Panc1 (cell line): ENCODE measurements around the gene RASGRP3. TPM values are rescaled to one million over a fixed set of nuclear protein-coding genes. Genes with fewer than 3 reads are reported as not detected.

Experiments used
- ATAC-seq: fragments of 200-7000 bp; cut with Tn5 transposase; 2 replicates; pipeline ENCODE4 v1.9.1; 2020; ENCODE audit warnings: mild to moderate bottlenecking, moderate library complexity
- BruUV-seq: library from RNA; stranded (reverse); fragments of 400-500 nt; replicated peaks from 2 replicates; lab custom pipeline; 2021; lab: Mats Ljungman, UMichigan
- CTCF ChIA-PET: fragments of 300-600 bp; sonication (Branson Sonifier 250); formaldehyde crosslinking; loops from one replicate; lab custom pipeline; 2022; ENCODE audit warnings: antibody characterized with exemption; lab: Charles Lee
- POLR2A ChIA-PET: fragments of 300-600 bp; sonication (Branson Sonifier 250); formaldehyde crosslinking; loops from one replicate; lab custom pipeline; 2022; ENCODE audit warnings: antibody characterized with exemption; lab: Charles Lee
- DNase-seq: peaks from one replicate; pipeline ENCODE4 v3.0.0-alpha.2; 2010; ENCODE audit warnings: low read depth, low spot score
- H3K27ac ChIP-seq: 2 replicates; pipeline ENCODE4 v1.5.1; 2011; ENCODE audit warnings: mild to moderate bottlenecking, low read length, inconsistent platforms
- H3K27me3 ChIP-seq: fragments of 200-500 bp; sonication (Bioruptor generic); 2 replicates; pipeline ENCODE4 v1.6.0; 2014; ENCODE audit warnings: low read length, inconsistent platforms; ENCODE audit not compliant: control insufficient read depth, insufficient read depth
- H3K36me3 ChIP-seq: fragments of 200-500 bp; sonication (Bioruptor generic); 2 replicates; pipeline ENCODE4 v1.5.1; 2014; ENCODE audit warnings: inconsistent platforms, mild to moderate bottlenecking, low read length, moderate library complexity; ENCODE audit not compliant: control insufficient read depth, insufficient read depth
- H3K4me1 ChIP-seq: 2 replicates; pipeline ENCODE4 v1.5.1; 2011; ENCODE audit warnings: inconsistent platforms, mild to moderate bottlenecking, low read length, moderate library complexity; ENCODE audit not compliant: control insufficient read depth, insufficient read depth
- H3K4me3 ChIP-seq, 2 experiments: 2 replicates each; pipeline ENCODE4 v1.5.1; 2011 to 2012; ENCODE audit warnings: low read depth in 2 of 2, low read length in 2 of 2, mild to moderate bottlenecking in 2 of 2, inconsistent platforms in 1 of 2, moderate library complexity in 1 of 2
- H3K9me3 ChIP-seq: fragments of 200-500 bp; sonication (Bioruptor generic); 2 replicates; pipeline ENCODE4 v1.5.1; 2014; ENCODE audit warnings: low read depth, mild to moderate bottlenecking, inconsistent platforms, low read length, moderate library complexity; ENCODE audit not compliant: control insufficient read depth, insufficient read depth
- CTCF ChIP-seq: fragments of 450-650 bp; IDR thresholded peaks from 2 replicates; pipeline ENCODE4 v1.5.1; 2017; ENCODE audit warnings: mild to moderate bottlenecking
- POLR2AphosphoS5 ChIP-seq: IDR thresholded peaks from 2 replicates; pipeline ENCODE4 v1.6.1; 2012; ENCODE audit warnings: mild to moderate bottlenecking, low read depth, low read length, moderate library complexity
- SIN3A ChIP-seq: IDR thresholded peaks from 2 replicates; pipeline ENCODE4 v1.6.1; 2012; ENCODE audit warnings: low read depth, mild to moderate bottlenecking, low read length, moderate library complexity, borderline replicate concordance; ENCODE audit not compliant: insufficient read depth
- TCF7L2 ChIP-seq: IDR thresholded peaks from 2 replicates; pipeline ENCODE4 v1.6.1; 2011; ENCODE audit warnings: mild to moderate bottlenecking, low read depth, low read length, inconsistent platforms
- in situ Hi-C: cut with HindIII; loops from 2 replicates; pipeline ENCODE4 v1.10.0; 2016; ENCODE audit warnings: low sequenced_read_pairs, low pct_unique_long_range_greater_than_20kb
- intact Hi-C: fragments of 100-400 bp; cut with micrococcal nuclease; formaldehyde crosslinking; loops from one replicate; pipeline ENCODE4 v1.10.0; 2022; ENCODE audit not compliant: unreplicated experiment
- total RNA-seq: library from RNA; stranded (reverse); gene quantifications from one replicate; pipeline ENCODE4 v1.2.1, GENCODE V29; 2021; ENCODE audit not compliant: unreplicated experiment
- TF ChIP-seq, protein P1 (sequence below), 2 experiments: IDR thresholded peaks; 2 replicates each; pipeline ENCODE4 v1.6.1; 2011 to 2012; ENCODE audit warnings: low read depth in 2 of 2, control low read depth in 1 of 2, low read length in 1 of 2, mild to moderate bottlenecking in 1 of 2, moderate library complexity in 1 of 2; ENCODE audit not compliant: insufficient read depth in 1 of 2

Gene RASGRP3
- total RNA-seq, 1 experiment from 2014 or later = 2.6 TPM

GRCh38 chr2:33443274-33443829, 33.1 kb upstream of the RASGRP3 start:
- CTCF ChIA-PET = no interaction called here
- POLR2A ChIA-PET = no interaction called here
- Histone ChIP-seq H3K27me3 (no peaks in the 10 kb centered on the region), H3K9me3 (no peaks in the 10 kb centered on the region), H3K4me3 (no peak overlapping the region), H3K4me1 (no peaks in the 10 kb centered on the region), H3K27ac (no peak overlapping the region), H3K36me3 (no peaks in the 10 kb centered on the region)
- intact Hi-C loops = no loop called here
- DNase-seq (no peak), ATAC-seq (no peak)
- in situ Hi-C loops = no loop called here
- TF ChIP-seq SIN3A = no peak
- no peak for TF ChIP-seq TCF7L2
- no peak for TF ChIP-seq POLR2AphosphoS5
- no peak for TF ChIP-seq CTCF
- TF ChIP-seq, protein P1, sequence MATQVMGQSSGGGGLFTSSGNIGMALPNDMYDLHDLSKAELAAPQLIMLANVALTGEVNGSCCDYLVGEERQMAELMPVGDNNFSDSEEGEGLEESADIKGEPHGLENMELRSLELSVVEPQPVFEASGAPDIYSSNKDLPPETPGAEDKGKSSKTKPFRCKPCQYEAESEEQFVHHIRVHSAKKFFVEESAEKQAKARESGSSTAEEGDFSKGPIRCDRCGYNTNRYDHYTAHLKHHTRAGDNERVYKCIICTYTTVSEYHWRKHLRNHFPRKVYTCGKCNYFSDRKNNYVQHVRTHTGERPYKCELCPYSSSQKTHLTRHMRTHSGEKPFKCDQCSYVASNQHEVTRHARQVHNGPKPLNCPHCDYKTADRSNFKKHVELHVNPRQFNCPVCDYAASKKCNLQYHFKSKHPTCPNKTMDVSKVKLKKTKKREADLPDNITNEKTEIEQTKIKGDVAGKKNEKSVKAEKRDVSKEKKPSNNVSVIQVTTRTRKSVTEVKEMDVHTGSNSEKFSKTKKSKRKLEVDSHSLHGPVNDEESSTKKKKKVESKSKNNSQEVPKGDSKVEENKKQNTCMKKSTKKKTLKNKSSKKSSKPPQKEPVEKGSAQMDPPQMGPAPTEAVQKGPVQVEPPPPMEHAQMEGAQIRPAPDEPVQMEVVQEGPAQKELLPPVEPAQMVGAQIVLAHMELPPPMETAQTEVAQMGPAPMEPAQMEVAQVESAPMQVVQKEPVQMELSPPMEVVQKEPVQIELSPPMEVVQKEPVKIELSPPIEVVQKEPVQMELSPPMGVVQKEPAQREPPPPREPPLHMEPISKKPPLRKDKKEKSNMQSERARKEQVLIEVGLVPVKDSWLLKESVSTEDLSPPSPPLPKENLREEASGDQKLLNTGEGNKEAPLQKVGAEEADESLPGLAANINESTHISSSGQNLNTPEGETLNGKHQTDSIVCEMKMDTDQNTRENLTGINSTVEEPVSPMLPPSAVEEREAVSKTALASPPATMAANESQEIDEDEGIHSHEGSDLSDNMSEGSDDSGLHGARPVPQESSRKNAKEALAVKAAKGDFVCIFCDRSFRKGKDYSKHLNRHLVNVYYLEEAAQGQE (IDR thresholded peaks at IDR 0.05; ENCODE audit: insufficient read depth in 1 of 2, low read depth in 2 of 2, low read length in 1 of 2) = no peak
- BruUV-seq = no TSS peak

DNA sequence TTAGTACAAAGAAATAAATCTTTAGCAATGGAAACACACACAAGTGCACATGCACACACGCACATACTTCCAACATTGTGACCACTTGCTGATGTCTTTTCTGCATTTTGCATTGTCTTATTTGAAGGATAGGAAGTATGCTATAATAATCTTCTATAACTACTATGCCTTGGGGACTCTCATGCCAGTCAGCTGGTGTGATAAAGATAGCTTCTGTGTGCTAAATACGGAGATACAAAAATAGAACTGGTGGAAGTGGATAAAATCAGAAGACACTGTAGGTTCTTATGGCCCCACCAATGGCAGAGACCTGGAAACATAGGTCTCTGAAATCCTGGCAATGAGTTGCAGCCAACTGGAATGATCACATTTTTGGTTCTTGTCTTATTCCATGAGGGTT, 31.5 kb upstream of the RASGRP3 start:
- intact Hi-C loops = no loop called here

More for the DNA sequence above, 31.5 kb upstream of the RASGRP3 start:
- no peaks in the 10 kb centered on the region for H3K9me3 ChIP-seq
- in situ Hi-C loops = no loop called here
- no peaks in the 10 kb centered on the region for H3K4me1 ChIP-seq
- BruUV-seq = no TSS peak
- ChIA-PET POLR2A (no interaction called here), CTCF (interaction anchor here (1.1 kb wide), 1 partner anchor 138 kb away, joined by 5 read pairs; no protein-coding TSS in a partner anchor)
- TF ChIP-seq, protein P1 (IDR thresholded peaks at IDR 0.05; ENCODE audit: insufficient read depth in 1 of 2, low read depth in 2 of 2, low read length in 1 of 2) = no peak
- TF ChIP-seq POLR2AphosphoS5 (no peak), CTCF (no peak), SIN3A (no peak), TCF7L2 (no peak)
- no peaks in the 10 kb centered on the region for H3K27me3 ChIP-seq
- no peak overlapping the region for H3K27ac ChIP-seq
- H3K4me3 ChIP-seq = no peak overlapping the region
- no peaks in the 10 kb centered on the region for H3K36me3 ChIP-seq
- ATAC-seq (no peak), DNase-seq (no peak)
